Measurements from ENCODE around the gene DET1.
"Not testable (repeated sequence)": the region's sequence is repeated elsewhere in the genome, so short reads cannot be mapped to it uniquely, and the experiment has no call there.

Gene DET1

DNA sequence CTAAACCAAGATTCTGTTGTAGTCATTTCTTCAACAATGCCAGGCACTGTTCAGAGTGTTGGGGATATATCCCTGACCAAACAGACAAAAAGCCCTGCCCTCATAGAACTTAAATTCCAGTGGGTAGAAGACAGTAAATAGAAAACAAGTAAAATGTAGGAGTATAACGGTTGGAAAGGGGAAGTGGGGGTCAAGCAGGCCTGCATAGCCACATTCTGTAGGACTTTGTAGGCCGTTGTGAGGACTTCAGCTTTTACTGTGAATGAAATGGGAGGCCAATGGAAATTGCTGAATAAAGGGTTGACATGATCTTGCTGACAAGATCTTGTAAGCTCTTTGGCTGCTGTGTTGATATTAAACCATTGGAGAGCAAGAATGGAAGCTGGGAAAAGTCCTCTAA is 77.2 kb downstream of the DET1 start:
- no peak overlapping the region for H2BK120ac ChIP-seq (ENCODE audit: low read depth, low read length)
- DNase-seq, result no peak
- no peak overlapping the region for H4K91ac ChIP-seq (ENCODE audit: low read length)
- H3K23ac ChIP-seq (ENCODE audit: low read length in 2 of 2), result no peak overlapping the region
- H3K4me2 ChIP-seq (ENCODE audit: low read length, poor library complexity, severe bottlenecking), result no peak overlapping the region
- H3K9me3 ChIP-seq (ENCODE audit: control insufficient read depth, low read length), result no peaks in the 10 kb centered on the region
- H3K9ac ChIP-seq (ENCODE audit: low read length), result no peak overlapping the region
- H3K14ac ChIP-seq (ENCODE audit: low read length in 2 of 2), result no peak overlapping the region
- H3K4me1 ChIP-seq (ENCODE audit: control insufficient read depth, insufficient read depth, low read depth, low read length), result peaks cover 7% of the 10 kb centered on the region
- H2BK12ac ChIP-seq (ENCODE audit: low read length in 2 of 2), result no peak overlapping the region
- no peak overlapping the region for H3K4me3 ChIP-seq (ENCODE audit: insufficient read depth in 1 of 2, low read depth in 1 of 2, low read length in 2 of 2)
- H3K36me3 ChIP-seq (ENCODE audit: control insufficient read depth in 1 of 2, insufficient read depth in 2 of 2, low read depth in 1 of 2, low read length in 2 of 2), result peaks cover 5 to 48% of the 10 kb centered on the region in 2 experiments
- H3K18ac ChIP-seq (ENCODE audit: low read depth in 1 of 2, low read length in 2 of 2), result no peak overlapping the region
- no peak overlapping the region for H4K8ac ChIP-seq (ENCODE audit: low read length)
- H3K27me3 ChIP-seq (ENCODE audit: control insufficient read depth in 1 of 2, insufficient read depth in 1 of 2, low read length in 2 of 2), result no peaks in the 10 kb centered on the region
- H3K79me1 ChIP-seq (replicated peaks; ENCODE audit: low read length, poor library complexity, severe bottlenecking), result peaks cover 37% of the 10 kb centered on the region
- H2AK5ac ChIP-seq (ENCODE audit: low read length, severe bottlenecking), result no peak overlapping the region
- 95% methylated on average over 2 of the region's 2 CpGs for WGBS
- H3K27ac ChIP-seq (ENCODE audit: low read length, poor library complexity, severe bottlenecking), result no peak overlapping the region
- H3K4ac ChIP-seq (ENCODE audit: low read depth in 1 of 2, low read length in 2 of 2), result no peak overlapping the region
- no peak overlapping the region for H2AFZ ChIP-seq (ENCODE audit: low read depth, low read length)
- no peak overlapping the region for H2BK5ac ChIP-seq (ENCODE audit: low read depth, low read length, poor library complexity, severe bottlenecking)
- H2BK15ac ChIP-seq (ENCODE audit: low read depth, poor library complexity, severe bottlenecking), result no peak overlapping the region

DNA sequence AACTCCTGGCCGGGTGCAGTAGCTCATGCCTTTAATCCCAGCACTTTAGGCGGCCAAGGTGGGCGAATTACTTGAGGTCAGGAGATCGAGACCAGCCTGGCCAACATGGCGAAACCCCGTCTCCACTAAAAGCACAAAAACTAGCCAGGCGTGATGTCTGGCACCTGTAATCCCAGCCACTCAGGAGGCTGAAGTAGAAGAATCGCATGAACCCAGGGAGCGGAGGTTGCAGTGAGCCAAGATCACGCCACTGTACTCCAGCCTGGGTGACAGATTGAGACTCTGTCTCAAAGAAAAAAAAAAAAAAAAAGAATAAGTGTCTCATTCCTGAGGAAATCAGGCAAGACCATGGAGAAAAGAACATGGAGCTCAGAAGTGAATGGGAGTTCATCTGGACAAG is 77.8 kb downstream of the DET1 start:
- WGBS, result 97% methylated on average over 10 of the region's 10 CpGs
- not testable (repeated sequence) for H3K18ac ChIP-seq (ENCODE audit: low read depth in 1 of 2, low read length in 2 of 2)

DNA sequence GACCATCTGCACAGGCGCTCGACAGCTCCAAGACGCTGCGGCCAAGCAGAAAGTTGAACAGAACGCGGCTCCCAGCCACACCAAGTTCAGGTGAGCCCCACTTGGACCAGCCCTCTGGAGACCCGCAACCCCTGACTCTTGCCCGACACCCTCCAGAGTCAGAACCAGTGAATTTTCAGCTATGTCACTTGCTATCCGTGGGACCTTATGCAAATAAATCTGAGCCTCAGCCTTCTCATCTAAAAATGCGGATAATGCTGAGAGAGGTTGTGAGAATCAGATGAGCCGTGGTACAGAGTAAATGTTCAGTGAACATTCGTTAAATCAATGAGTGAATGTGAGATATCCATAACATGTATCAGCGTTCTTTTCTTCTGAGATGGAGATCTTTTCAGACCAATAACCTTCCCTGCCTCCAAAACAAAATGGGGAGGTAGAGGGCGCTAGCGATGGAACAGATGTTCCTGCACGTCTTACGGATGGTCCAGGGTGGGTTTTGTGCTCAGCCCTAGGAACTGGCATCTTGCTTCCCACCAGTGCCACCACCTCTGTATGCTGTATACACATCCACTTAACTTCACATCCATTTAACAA is 78.4 kb downstream of the DET1 start:
- Histone ChIP-seq H3K4me2 (ENCODE audit: low read length, poor library complexity, severe bottlenecking) (peak overlapping the region; percentile 89), H3K4ac (ENCODE audit: low read depth in 1 of 2, low read length in 2 of 2) (peak overlapping the region; percentile 70 to 98), H4K8ac (ENCODE audit: low read length) (peak overlapping the region; percentile 97), H2AK5ac (ENCODE audit: low read length, severe bottlenecking) (no peak overlapping the region), H3K9me3 (ENCODE audit: control insufficient read depth, low read length) (no peaks in the 10 kb centered on the region), H3K4me1 (ENCODE audit: control insufficient read depth, insufficient read depth, low read depth, low read length) (peaks cover 7% of the 10 kb centered on the region), H3K79me1 (replicated peaks; ENCODE audit: low read length, poor library complexity, severe bottlenecking) (peaks cover 46% of the 10 kb centered on the region), H3K18ac (ENCODE audit: low read depth in 1 of 2, low read length in 2 of 2) (peak overlapping the region; percentile 86 to 96), H3K23ac (ENCODE audit: low read length in 2 of 2) (peak overlapping the region in 1 of 2 experiments; percentile 88), H4K91ac (ENCODE audit: low read length) (peak overlapping the region; percentile 71), H3K14ac (ENCODE audit: low read length in 2 of 2) (peak overlapping the region in 1 of 2 experiments; percentile 98), H2AFZ (ENCODE audit: low read depth, low read length) (peak overlapping the region; percentile 78), H3K27ac (ENCODE audit: low read length, poor library complexity, severe bottlenecking) (peak overlapping the region; percentile 39), H3K27me3 (ENCODE audit: control insufficient read depth in 1 of 2, insufficient read depth in 1 of 2, low read length in 2 of 2) (no peaks in the 10 kb centered on the region), H2BK5ac (ENCODE audit: low read depth, low read length, poor library complexity, severe bottlenecking) (no peak overlapping the region), H2BK12ac (ENCODE audit: low read length in 2 of 2) (peak overlapping the region in 1 of 2 experiments; percentile 47), H3K36me3 (ENCODE audit: control insufficient read depth in 1 of 2, insufficient read depth in 2 of 2, low read depth in 1 of 2, low read length in 2 of 2) (peaks cover 6 to 53% of the 10 kb centered on the region in 2 experiments), H2BK15ac (ENCODE audit: low read depth, poor library complexity, severe bottlenecking) (no peak overlapping the region), H3K9ac (ENCODE audit: low read length) (peak overlapping the region; percentile 99), H3K4me3 (ENCODE audit: insufficient read depth in 1 of 2, low read depth in 1 of 2, low read length in 2 of 2) (peak overlapping the region; percentile 84 to 88), H2BK120ac (ENCODE audit: low read depth, low read length) (peak overlapping the region; percentile 45)
- peak; percentile 52 for DNase-seq
- 10% methylated on average over 16 of the region's 17 CpGs for WGBS

More for the DNA sequence above, 77.8 kb downstream of the DET1 start:
- not testable (repeated sequence) for H2BK5ac ChIP-seq (ENCODE audit: low read depth, low read length, poor library complexity, severe bottlenecking); H2BK120ac ChIP-seq (ENCODE audit: low read depth, low read length); H4K91ac ChIP-seq (ENCODE audit: low read length); H3K4ac ChIP-seq (ENCODE audit: low read depth in 1 of 2, low read length in 2 of 2); H3K27ac ChIP-seq (ENCODE audit: low read length, poor library complexity, severe bottlenecking); H3K27me3 ChIP-seq (ENCODE audit: control insufficient read depth in 1 of 2, insufficient read depth in 1 of 2, low read length in 2 of 2); H4K8ac ChIP-seq (ENCODE audit: low read length); H3K9me3 ChIP-seq (ENCODE audit: control insufficient read depth, low read length); H2BK15ac ChIP-seq (ENCODE audit: low read depth, poor library complexity, severe bottlenecking); H3K4me1 ChIP-seq (ENCODE audit: control insufficient read depth, insufficient read depth, low read depth, low read length); H3K23ac ChIP-seq (ENCODE audit: low read length in 2 of 2); H3K4me2 ChIP-seq (ENCODE audit: low read length, poor library complexity, severe bottlenecking); H2BK12ac ChIP-seq (ENCODE audit: low read length in 2 of 2); H3K14ac ChIP-seq (ENCODE audit: low read length in 2 of 2); H2AFZ ChIP-seq (ENCODE audit: low read depth, low read length); H2AK5ac ChIP-seq (ENCODE audit: low read length, severe bottlenecking); DNase-seq
- peaks cover 42% of the 10 kb centered on the region for H3K79me1 ChIP-seq (replicated peaks; ENCODE audit: low read length, poor library complexity, severe bottlenecking)
- H3K9ac ChIP-seq (ENCODE audit: low read length), result peak overlapping the region; percentile 99
- H3K4me3 ChIP-seq (ENCODE audit: insufficient read depth in 1 of 2, low read depth in 1 of 2, low read length in 2 of 2), result peak overlapping the region in 1 of 2 experiments; percentile 84
- peaks cover 5 to 53% of the 10 kb centered on the region in 2 experiments for H3K36me3 ChIP-seq (ENCODE audit: control insufficient read depth in 1 of 2, insufficient read depth in 2 of 2, low read depth in 1 of 2, low read length in 2 of 2)

DNA sequence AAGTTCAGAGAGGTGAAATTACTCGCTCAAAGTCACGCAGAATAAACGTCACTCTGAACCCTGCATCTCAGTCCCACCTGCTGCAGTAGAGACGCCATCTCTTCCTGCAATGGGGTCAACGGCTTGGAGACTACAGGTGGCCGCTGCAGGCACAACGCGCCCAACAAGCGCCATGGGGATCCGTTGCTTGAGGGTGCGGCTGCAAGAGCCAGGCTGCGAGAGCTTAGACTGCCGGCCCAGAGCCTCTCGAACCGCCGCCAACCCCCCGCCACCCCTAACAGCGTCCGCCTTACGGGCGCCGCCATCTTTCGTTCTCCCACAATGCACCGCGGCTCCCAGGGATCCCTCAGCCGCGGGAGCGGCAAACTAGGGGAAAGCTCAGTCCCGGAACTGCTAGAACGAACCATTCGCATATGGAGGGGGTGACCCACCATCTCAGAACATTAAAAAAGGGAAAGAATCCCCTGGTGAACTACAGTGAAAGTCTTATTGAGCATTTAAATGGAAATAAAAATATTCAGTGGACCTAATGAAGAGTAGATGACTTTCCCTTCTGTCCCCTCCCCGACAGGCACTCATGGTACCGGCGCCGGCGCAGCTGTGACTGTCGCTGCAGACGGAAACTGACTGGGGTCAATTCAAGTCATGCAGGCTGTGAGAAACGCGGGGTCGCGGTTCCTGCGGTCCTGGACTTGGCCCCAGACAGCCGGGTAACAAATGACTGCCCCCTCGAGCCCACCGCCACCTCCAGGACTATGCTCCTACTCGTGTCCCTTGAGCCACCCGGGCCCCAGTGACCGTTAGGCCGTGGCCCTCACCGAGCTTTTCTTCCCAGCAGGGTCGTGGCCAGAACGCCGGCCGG is 79.2 kb downstream of the DET1 start, which contains the start of the genes MRPL46 and MRPS11:
Gene MRPL46 (minus strand): TSS at position 316 of the 862 bp plus-strand sequence. CDS start 11 bp downstream, at position 305.
Gene MRPS11 (plus strand): TSS at position 636 of the 862 bp plus-strand sequence. CDS start 10 bp downstream, at position 646.
- H4K8ac ChIP-seq (ENCODE audit: low read length), result peak within 1 kb of the TSS; percentile 97
- peaks cover 45% of the 10 kb centered on the region for H3K79me1 ChIP-seq (replicated peaks; ENCODE audit: low read length, poor library complexity, severe bottlenecking)
- H3K36me3 ChIP-seq (ENCODE audit: control insufficient read depth in 1 of 2, insufficient read depth in 2 of 2, low read depth in 1 of 2, low read length in 2 of 2), result peaks cover 6 to 53% of the 10 kb centered on the region in 2 experiments
- peaks cover 4% of the 10 kb centered on the region for H3K4me1 ChIP-seq (ENCODE audit: control insufficient read depth, insufficient read depth, low read depth, low read length)
- peak within 1 kb of the TSS; percentile 86 to 97 for H3K18ac ChIP-seq (ENCODE audit: low read depth in 1 of 2, low read length in 2 of 2)
- WGBS, result under 1% methylated on average over 55 of the region's 55 CpGs
- H2BK12ac ChIP-seq (ENCODE audit: low read length in 2 of 2), result peak within 1 kb of the TSS in 1 of 2 experiments; percentile 47
- H3K4me3 ChIP-seq (ENCODE audit: insufficient read depth in 1 of 2, low read depth in 1 of 2, low read length in 2 of 2), result peak within 1 kb of the TSS; percentile 84 to 88
- peak within 1 kb of the TSS in 1 of 2 experiments; percentile 98 for H3K14ac ChIP-seq (ENCODE audit: low read length in 2 of 2)
- peak within 1 kb of the TSS in 1 of 2 experiments; percentile 97 for H3K23ac ChIP-seq (ENCODE audit: low read length in 2 of 2)
- H2BK5ac ChIP-seq (ENCODE audit: low read depth, low read length, poor library complexity, severe bottlenecking), result no peak within 1 kb of the TSS
- peak; percentile 91 for DNase-seq
- H4K91ac ChIP-seq (ENCODE audit: low read length), result peak within 1 kb of the TSS; percentile 71
- peak within 1 kb of the TSS; percentile 49 for H2BK120ac ChIP-seq (ENCODE audit: low read depth, low read length)
- peak within 1 kb of the TSS; percentile 70 to 98 for H3K4ac ChIP-seq (ENCODE audit: low read depth in 1 of 2, low read length in 2 of 2)
- no peaks in the 10 kb centered on the region for H3K27me3 ChIP-seq (ENCODE audit: control insufficient read depth in 1 of 2, insufficient read depth in 1 of 2, low read length in 2 of 2)
- H3K9me3 ChIP-seq (ENCODE audit: control insufficient read depth, low read length), result no peaks in the 10 kb centered on the region
- peak within 1 kb of the TSS; percentile 98 for H2AFZ ChIP-seq (ENCODE audit: low read depth, low read length)
- H2AK5ac ChIP-seq (ENCODE audit: low read length, severe bottlenecking), result no peak within 1 kb of the TSS
- H2BK15ac ChIP-seq (ENCODE audit: low read depth, poor library complexity, severe bottlenecking), result no peak within 1 kb of the TSS
- peak within 1 kb of the TSS; percentile 39 for H3K27ac ChIP-seq (ENCODE audit: low read length, poor library complexity, severe bottlenecking)
- peak within 1 kb of the TSS; percentile 99 for H3K9ac ChIP-seq (ENCODE audit: low read length)
- H3K4me2 ChIP-seq (ENCODE audit: low read length, poor library complexity, severe bottlenecking), result peak within 1 kb of the TSS; percentile 89
